ENCODE results near the gene WDR82.

The WDR82 gene

GRCh38 chr3:52278510-52279069 lies at the start of gene WDR82:
Gene WDR82 (minus strand): TSS chr3:52278649. CDS start chr3:52278361, 288 bp downstream.
- DNase-seq (ENCODE audit: low read depth), result peak; percentile 97

GRCh38 chr3:52327486-52328290 lies 49.2 kb upstream of the WDR82 start:
- DNase-seq (ENCODE audit: low read depth), result no peak

GRCh38 chr3:52326976-52327375 lies 48.5 kb upstream of the WDR82 start:
- DNase-seq (ENCODE audit: low read depth), result no peak

GRCh38 chr3:52325686-52326085 lies 47.2 kb upstream of the WDR82 start:
- no peak for DNase-seq (ENCODE audit: low read depth)

GRCh38 chr3:52324676-52325075 lies 46.2 kb upstream of the WDR82 start:
- no peak for DNase-seq (ENCODE audit: low read depth)

- no peak for DNase-seq (ENCODE audit: low read depth)
Observed at GRCh38 chr3:52323526-52324295, 45.3 kb upstream of the WDR82 start.

- DNase-seq (ENCODE audit: low read depth), result no peak
Observed at GRCh38 chr3:52322466-52322865, 44.0 kb upstream of the WDR82 start.

GRCh38 chr3:52321481-52321880 lies 43.0 kb upstream of the WDR82 start:
- DNase-seq (ENCODE audit: low read depth), result no peak

- no peak for DNase-seq (ENCODE audit: low read depth)
Observed at GRCh38 chr3:52319921-52320595, 41.6 kb upstream of the WDR82 start.

- DNase-seq (ENCODE audit: low read depth), result no peak
Observed at GRCh38 chr3:52318186-52318816, 39.9 kb upstream of the WDR82 start.

GRCh38 chr3:52317208-52318000 lies 39.0 kb upstream of the WDR82 start:
- peak; percentile 45 for DNase-seq (ENCODE audit: low read depth)

- DNase-seq (ENCODE audit: low read depth), result no peak
Observed at GRCh38 chr3:52315977-52316764, 37.7 kb upstream of the WDR82 start, which contains the start of gene DNAH1. Gene DNAH1 (plus strand): TSS chr3:52316319. CDS start chr3:52322443, 6,124 bp downstream.

- no peak for DNase-seq (ENCODE audit: low read depth)
Observed at GRCh38 chr3:52315006-52315405, 36.6 kb upstream of the WDR82 start.

GRCh38 chr3:52314489-52314888 lies 36.0 kb upstream of the WDR82 start:
- DNase-seq (ENCODE audit: low read depth), result no peak

GRCh38 chr3:52313774-52314188 lies 35.3 kb upstream of the WDR82 start:
- DNase-seq (ENCODE audit: low read depth), result no peak

- no peak for DNase-seq (ENCODE audit: low read depth)
Observed at GRCh38 chr3:52313188-52313773, 34.8 kb upstream of the WDR82 start.

GRCh38 chr3:52311576-52312119 lies 33.2 kb upstream of the WDR82 start:
- no peak for DNase-seq (ENCODE audit: low read depth)

GRCh38 chr3:52310861-52311575 lies 32.6 kb upstream of the WDR82 start:
- DNase-seq (ENCODE audit: low read depth), result no peak

GRCh38 chr3:52308308-52308707 lies 29.9 kb upstream of the WDR82 start:
- no peak for DNase-seq (ENCODE audit: low read depth)
